A673 (cell line): ENCODE data around the gene WT1. TPM values are rescaled to one million over a fixed set of nuclear protein-coding genes. Genes with fewer than 3 reads are reported as not detected.

ENCODE experiments used
- BruUV-seq: library from RNA; stranded (reverse); fragments of 400-500 nt; replicated peaks from 2 replicates; lab custom pipeline; 2021; lab: Mats Ljungman, UMichigan
- CTCF ChIA-PET: fragments of 300-600 bp; sonication (Branson Sonifier 250); formaldehyde crosslinking; loops from one replicate; lab custom pipeline; 2022; ENCODE audit warnings: antibody characterized with exemption; lab: Charles Lee
- POLR2A ChIA-PET: fragments of 300-600 bp; sonication (Branson Sonifier 250); formaldehyde crosslinking; loops from one replicate; lab custom pipeline; 2022; ENCODE audit warnings: antibody characterized with exemption; ENCODE audit not compliant: low non-redundant PET; lab: Charles Lee
- DNase-seq: peaks from one replicate; pipeline ENCODE4 v3.0.0-alpha.2; 2015; ENCODE audit warnings: low spot score
- H3K27ac ChIP-seq: fragments of 200-600 bp; sonication (generic); 2 replicates; pipeline ENCODE4 v1.5.1; 2016; ENCODE audit warnings: mixed run types, low read depth, mild to moderate bottlenecking, mixed read lengths, antibody characterized with exemption, low read length; ENCODE audit not compliant: poor library complexity, severe bottlenecking
- H3K27me3 ChIP-seq: fragments of 200-600 bp; sonication (generic); replicated peaks from 2 replicates; pipeline ENCODE4 v1.6.1; 2017; ENCODE audit warnings: mixed run types, low read depth, mild to moderate bottlenecking, mixed read lengths, antibody characterized with exemption, low read length; ENCODE audit not compliant: insufficient read depth, poor library complexity
- H3K36me3 ChIP-seq: fragments of 200-600 bp; sonication (generic); 2 replicates; pipeline ENCODE4 v1.6.1; 2016; ENCODE audit warnings: mixed run types, mild to moderate bottlenecking, mixed read lengths, antibody characterized with exemption, low read length; ENCODE audit not compliant: insufficient read depth, poor library complexity, severe bottlenecking
- H3K4me1 ChIP-seq: fragments of 200-600 bp; sonication (generic); 2 replicates; pipeline ENCODE4 v1.6.1; 2017; ENCODE audit warnings: mixed run types, mild to moderate bottlenecking, mixed read lengths, antibody characterized with exemption, low read length; ENCODE audit not compliant: insufficient read depth, poor library complexity, severe bottlenecking
- H3K4me3 ChIP-seq: fragments of 200-600 bp; sonication (generic); 2 replicates; pipeline ENCODE4 v1.5.1; 2016; ENCODE audit warnings: low read depth, mixed run types, mild to moderate bottlenecking, mixed read lengths, low read length; ENCODE audit not compliant: poor library complexity, severe bottlenecking
- H3K9me3 ChIP-seq: fragments of 200-600 bp; sonication (generic); 2 replicates; pipeline ENCODE4 v1.6.1; 2016; ENCODE audit warnings: mixed run types, low read depth, mild to moderate bottlenecking, mixed read lengths, antibody characterized with exemption, low read length; ENCODE audit not compliant: poor library complexity, severe bottlenecking
- CTCF ChIP-seq: fragments of 300-800, 200-600 bp; sonication (generic); conservative IDR thresholded peaks from 2 replicates; pipeline ENCODE4 v1.5.1; 2017; ENCODE audit warnings: low read depth, mild to moderate bottlenecking, antibody characterized with exemption, low read length, moderate library complexity, mixed read lengths
- EZH2 ChIP-seq: fragments of 200-600 bp; sonication (generic); IDR thresholded peaks from 2 replicates; pipeline ENCODE4 v1.6.1; 2017; ENCODE audit warnings: borderline replicate concordance, low read depth, mild to moderate bottlenecking, mixed read lengths, antibody characterized with exemption, low read length; ENCODE audit not compliant: poor library complexity, severe bottlenecking
- intact Hi-C: fragments of 100-400 bp; cut with micrococcal nuclease; formaldehyde crosslinking; loops from one replicate; pipeline ENCODE4 v1.10.0; 2022; ENCODE audit not compliant: unreplicated experiment
- total RNA-seq: library from RNA; stranded (reverse); gene quantifications from 2 replicates; pipeline ENCODE4 v1.2.3, GENCODE V29; 2021

The WT1 gene
- total RNA-seq, 1 experiment from 2014 or later, result 10.4 TPM

GRCh38 chr11:32405592-32405991 lies 29.7 kb downstream of the WT1 start:
- intact Hi-C loops, result no loop called here
- H3K4me1 ChIP-seq, result peaks cover 13% of the 10 kb centered on the region
- no peak overlapping the region for H3K4me3 ChIP-seq
- H3K36me3 ChIP-seq, result no peaks in the 10 kb centered on the region
- H3K27ac ChIP-seq, result no peak overlapping the region
- CTCF ChIA-PET, result no interaction called here
- POLR2A ChIA-PET, result no interaction called here
- no peak for TF ChIP-seq EZH2
- TF ChIP-seq CTCF, result no peak
- no peaks in the 10 kb centered on the region for H3K9me3 ChIP-seq
- peaks cover 7% of the 10 kb centered on the region for H3K27me3 ChIP-seq
- no TSS peak for BruUV-seq
- DNase-seq, result no peak

- TF ChIP-seq EZH2 (no peak), CTCF (no peak)
- Histone ChIP-seq H3K27me3 (no peaks in the 10 kb centered on the region), H3K4me1 (peaks cover 13% of the 10 kb centered on the region), H3K27ac (no peak overlapping the region), H3K36me3 (no peaks in the 10 kb centered on the region), H3K4me3 (no peak overlapping the region), H3K9me3 (no peaks in the 10 kb centered on the region)
- DNase-seq, result peak; percentile 89
- CTCF ChIA-PET, result no interaction called here
- intact Hi-C loops, result no loop called here
- BruUV-seq, result no TSS peak
- POLR2A ChIA-PET, result no interaction called here
Observed at GRCh38 chr11:32402836-32403235, 32.5 kb downstream of the WT1 start.

GRCh38 chr11:32400670-32401369 lies 34.5 kb downstream of the WT1 start:
- POLR2A ChIA-PET, result no interaction called here
- H3K4me1 ChIP-seq, result peaks cover 13% of the 10 kb centered on the region
- TF ChIP-seq CTCF (no peak), EZH2 (no peak)
- H3K36me3 ChIP-seq, result no peaks in the 10 kb centered on the region
- H3K9me3 ChIP-seq, result no peaks in the 10 kb centered on the region
- no peak overlapping the region for H3K4me3 ChIP-seq
- H3K27ac ChIP-seq, result no peak overlapping the region
- BruUV-seq, result no TSS peak
- intact Hi-C loops, result no loop called here
- CTCF ChIA-PET, result no interaction called here
- no peaks in the 10 kb centered on the region for H3K27me3 ChIP-seq
- DNase-seq, result no peak
